Measurements from ENCODE around the gene TMC5.
A peak's percentile ranks its signal among the peaks of the same experiment; 100 is the strongest.
"Not testable (repeated sequence)": the region's sequence is repeated elsewhere in the genome, so short reads cannot be mapped to it uniquely, and the experiment has no call there.

TMC5 gene

DNA sequence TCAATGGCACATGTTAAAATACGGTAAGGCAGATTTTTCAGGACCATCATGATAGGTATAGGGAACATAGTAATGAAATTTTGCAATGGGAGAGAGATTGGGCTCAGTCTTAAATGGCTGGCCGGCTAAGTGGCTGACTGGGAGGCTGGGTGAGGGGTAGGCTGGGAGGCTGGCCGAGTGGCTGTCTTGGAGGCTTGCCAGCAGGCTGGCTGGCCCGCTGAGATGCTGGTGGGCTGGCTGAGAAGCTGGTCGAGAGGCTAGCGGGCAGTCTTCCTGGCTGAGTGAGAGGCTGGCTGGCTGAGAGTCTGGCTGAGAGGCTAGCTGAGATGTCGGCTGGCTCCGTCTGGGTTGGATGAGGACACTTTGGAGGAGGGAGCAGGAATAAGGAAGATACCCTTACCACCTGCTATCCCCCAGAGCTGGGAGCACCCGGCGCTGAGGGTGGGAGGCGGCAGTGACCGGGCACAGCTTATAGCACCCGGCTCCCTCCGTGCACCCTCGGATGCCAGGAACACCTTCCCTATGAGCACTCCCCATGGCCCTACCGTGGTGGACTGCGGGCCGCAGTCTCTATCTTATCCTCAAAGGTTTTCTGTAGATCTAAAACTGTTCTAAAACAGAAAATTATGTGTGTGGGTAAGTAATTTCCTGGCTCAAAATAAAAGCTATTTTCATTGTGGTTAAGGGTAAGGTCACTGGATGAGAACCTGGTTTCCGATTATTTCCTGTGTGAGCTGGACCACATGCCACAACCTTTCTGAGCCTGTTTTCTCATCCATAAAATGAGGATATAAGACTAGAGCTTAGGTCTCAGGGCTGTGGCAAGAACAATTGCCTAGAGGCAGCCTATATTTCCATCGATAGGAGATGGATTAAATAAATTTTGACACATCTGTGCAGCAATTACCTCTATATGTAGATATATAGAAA lies 34.5 kb upstream of the TMC5 start:
- ATAC-seq (ENCODE audit: low read depth) = no peak
- Histone ChIP-seq H3K36me3 (ENCODE audit: low read depth) (no peaks in the 10 kb centered on the region), H3K27ac (ENCODE audit: poor library complexity, severe bottlenecking) (no peak overlapping the region), H3K4me1 (ENCODE audit: insufficient read depth, poor library complexity, severe bottlenecking) (peaks cover 11% of the 10 kb centered on the region), H3K4me3 (ENCODE audit: severe bottlenecking) (no peak overlapping the region), H3K27me3 (ENCODE audit: insufficient read depth, poor library complexity, severe bottlenecking) (no peaks in the 10 kb centered on the region), H3K9me3 (ENCODE audit: severe bottlenecking) (no peaks in the 10 kb centered on the region)
- no peak for DNase-seq (ENCODE audit: low spot score)
- TF ChIP-seq, protein P1, sequence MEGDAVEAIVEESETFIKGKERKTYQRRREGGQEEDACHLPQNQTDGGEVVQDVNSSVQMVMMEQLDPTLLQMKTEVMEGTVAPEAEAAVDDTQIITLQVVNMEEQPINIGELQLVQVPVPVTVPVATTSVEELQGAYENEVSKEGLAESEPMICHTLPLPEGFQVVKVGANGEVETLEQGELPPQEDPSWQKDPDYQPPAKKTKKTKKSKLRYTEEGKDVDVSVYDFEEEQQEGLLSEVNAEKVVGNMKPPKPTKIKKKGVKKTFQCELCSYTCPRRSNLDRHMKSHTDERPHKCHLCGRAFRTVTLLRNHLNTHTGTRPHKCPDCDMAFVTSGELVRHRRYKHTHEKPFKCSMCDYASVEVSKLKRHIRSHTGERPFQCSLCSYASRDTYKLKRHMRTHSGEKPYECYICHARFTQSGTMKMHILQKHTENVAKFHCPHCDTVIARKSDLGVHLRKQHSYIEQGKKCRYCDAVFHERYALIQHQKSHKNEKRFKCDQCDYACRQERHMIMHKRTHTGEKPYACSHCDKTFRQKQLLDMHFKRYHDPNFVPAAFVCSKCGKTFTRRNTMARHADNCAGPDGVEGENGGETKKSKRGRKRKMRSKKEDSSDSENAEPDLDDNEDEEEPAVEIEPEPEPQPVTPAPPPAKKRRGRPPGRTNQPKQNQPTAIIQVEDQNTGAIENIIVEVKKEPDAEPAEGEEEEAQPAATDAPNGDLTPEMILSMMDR (IDR thresholded peaks at IDR 0.05; ENCODE audit: poor library complexity, severe bottlenecking) = no peak

DNA sequence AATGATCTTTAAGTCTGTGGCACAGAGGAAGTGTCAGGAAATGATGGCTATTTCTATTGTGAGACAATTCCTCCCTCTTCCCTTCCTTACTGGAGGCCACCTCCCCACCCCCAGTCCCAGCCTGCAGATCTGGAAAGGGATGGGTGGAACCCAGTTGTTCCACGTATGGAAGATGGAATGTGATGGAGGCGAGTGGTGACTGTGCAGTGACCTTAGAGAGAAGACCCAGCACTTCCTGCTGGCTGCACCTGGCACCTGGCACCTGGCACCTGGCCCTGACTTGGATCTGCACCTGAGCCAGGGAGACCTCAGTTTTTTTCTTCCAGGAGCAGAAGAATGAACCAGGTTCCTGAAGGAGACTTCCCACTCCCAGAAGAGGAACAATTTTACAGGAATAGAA lies 33.0 kb upstream of the TMC5 start:
- Histone ChIP-seq H3K36me3 (ENCODE audit: low read depth) (no peaks in the 10 kb centered on the region), H3K27me3 (ENCODE audit: insufficient read depth, poor library complexity, severe bottlenecking) (no peaks in the 10 kb centered on the region), H3K4me3 (ENCODE audit: severe bottlenecking) (no peak overlapping the region), H3K9me3 (ENCODE audit: severe bottlenecking) (no peaks in the 10 kb centered on the region), H3K27ac (ENCODE audit: poor library complexity, severe bottlenecking) (peak overlapping the region; percentile 24), H3K4me1 (ENCODE audit: insufficient read depth, poor library complexity, severe bottlenecking) (peaks cover 11% of the 10 kb centered on the region)
- TF ChIP-seq, protein P1 (IDR thresholded peaks at IDR 0.05; ENCODE audit: poor library complexity, severe bottlenecking) = no peak
- ATAC-seq (ENCODE audit: low read depth) (peak; percentile 90), DNase-seq (ENCODE audit: low spot score) (peak; percentile 72)

DNA sequence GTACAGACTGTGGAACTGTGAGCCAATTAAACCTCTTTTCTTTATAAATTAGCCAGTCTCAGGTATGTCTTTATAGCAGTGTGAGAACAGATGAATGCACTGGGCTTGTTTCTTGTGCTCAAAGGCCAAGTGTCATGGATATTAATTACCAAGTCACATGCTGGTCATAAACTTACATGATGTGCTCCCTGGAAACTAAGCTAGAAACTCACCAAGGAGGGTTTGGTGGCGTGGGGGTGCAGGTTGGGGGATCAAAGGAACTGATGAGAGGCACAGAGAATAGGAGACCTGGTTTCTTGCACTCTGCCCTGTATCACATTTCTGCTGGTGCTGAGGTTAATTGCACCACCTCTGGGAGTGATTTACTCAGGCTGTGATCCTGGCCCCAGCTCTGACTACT lies 31.2 kb upstream of the TMC5 start:
- no peak overlapping the region for H3K4me3 ChIP-seq (ENCODE audit: severe bottlenecking)
- TF ChIP-seq, protein P1 (IDR thresholded peaks at IDR 0.05; ENCODE audit: poor library complexity, severe bottlenecking) = no peak
- no peak for ATAC-seq (ENCODE audit: low read depth)
- no peaks in the 10 kb centered on the region for H3K9me3 ChIP-seq (ENCODE audit: severe bottlenecking)
- no peaks in the 10 kb centered on the region for H3K27me3 ChIP-seq (ENCODE audit: insufficient read depth, poor library complexity, severe bottlenecking)
- H3K4me1 ChIP-seq (ENCODE audit: insufficient read depth, poor library complexity, severe bottlenecking) = peaks cover 11% of the 10 kb centered on the region
- no peak overlapping the region for H3K27ac ChIP-seq (ENCODE audit: poor library complexity, severe bottlenecking)
- H3K36me3 ChIP-seq (ENCODE audit: low read depth) = no peaks in the 10 kb centered on the region
- no peak for DNase-seq (ENCODE audit: low spot score)

DNA sequence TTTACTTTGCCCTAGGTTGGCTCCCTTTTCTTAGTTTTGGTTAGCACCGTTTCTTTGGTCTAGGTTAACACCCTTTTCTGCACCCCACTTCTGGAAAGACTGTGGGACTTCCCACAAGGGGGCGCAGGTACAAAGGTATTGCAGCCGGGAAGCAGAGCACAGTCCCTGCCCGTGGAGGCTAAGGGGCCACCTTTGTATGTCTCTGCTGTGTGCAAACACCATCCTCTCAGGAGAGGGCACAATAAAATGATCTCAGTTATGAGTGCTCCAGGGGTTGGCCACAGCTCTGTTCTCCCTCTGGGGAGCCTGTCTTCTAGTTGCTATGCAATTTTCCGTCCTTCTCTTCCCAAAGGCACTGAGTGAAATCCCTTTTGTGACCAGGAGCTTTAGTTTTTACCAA lies 28.4 kb upstream of the TMC5 start:
- ATAC-seq (ENCODE audit: low read depth) = peak; percentile 80
- no peak overlapping the region for H3K27ac ChIP-seq (ENCODE audit: poor library complexity, severe bottlenecking)
- peak; percentile 65 for DNase-seq (ENCODE audit: low spot score)
- no peaks in the 10 kb centered on the region for H3K9me3 ChIP-seq (ENCODE audit: severe bottlenecking)
- H3K27me3 ChIP-seq (ENCODE audit: insufficient read depth, poor library complexity, severe bottlenecking) = no peaks in the 10 kb centered on the region
- no peaks in the 10 kb centered on the region for H3K36me3 ChIP-seq (ENCODE audit: low read depth)
- peaks cover 19% of the 10 kb centered on the region for H3K4me1 ChIP-seq (ENCODE audit: insufficient read depth, poor library complexity, severe bottlenecking)
- H3K4me3 ChIP-seq (ENCODE audit: severe bottlenecking) = no peak overlapping the region
- TF ChIP-seq, protein P1 (IDR thresholded peaks at IDR 0.05; ENCODE audit: poor library complexity, severe bottlenecking) = peak; percentile 81

DNA sequence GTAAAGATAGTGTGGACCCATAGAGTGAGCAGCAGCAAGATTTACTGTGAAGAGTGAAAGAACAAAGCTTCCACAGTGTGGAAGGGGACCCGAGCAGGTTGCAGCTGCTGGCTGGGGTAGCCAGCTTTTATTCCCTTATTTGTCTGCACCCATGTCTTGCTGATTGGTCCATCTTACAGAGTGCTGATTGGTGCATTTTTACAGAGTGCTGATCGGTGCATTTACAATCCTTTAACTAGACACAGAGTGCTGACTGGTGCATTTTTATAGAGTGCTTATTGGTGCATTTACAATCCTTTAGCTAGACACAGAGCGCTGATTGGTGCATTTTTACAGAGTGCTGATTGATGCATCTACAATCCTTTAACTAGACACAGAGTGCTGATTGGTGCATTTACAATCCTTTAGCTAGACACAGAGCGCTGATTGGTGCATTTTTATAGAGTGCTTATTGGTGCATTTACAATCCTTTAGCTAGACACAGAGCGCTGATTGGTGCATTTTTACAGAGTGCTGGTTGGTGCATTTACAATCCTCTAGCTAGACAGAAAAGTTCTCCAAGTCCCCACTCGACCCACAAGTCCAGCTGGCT lies 26.4 kb upstream of the TMC5 start:
- H3K9me3 ChIP-seq (ENCODE audit: severe bottlenecking); ATAC-seq (ENCODE audit: low read depth); H3K27me3 ChIP-seq (ENCODE audit: insufficient read depth, poor library complexity, severe bottlenecking); H3K27ac ChIP-seq (ENCODE audit: poor library complexity, severe bottlenecking); H3K36me3 ChIP-seq (ENCODE audit: low read depth); H3K4me3 ChIP-seq (ENCODE audit: severe bottlenecking); DNase-seq (ENCODE audit: low spot score): not testable (repeated sequence)
- peaks cover 19% of the 10 kb centered on the region for H3K4me1 ChIP-seq (ENCODE audit: insufficient read depth, poor library complexity, severe bottlenecking)

Data from RWPE2 (cell line).